ENCODE data around the gene SHISA9. TPM values are rescaled to one million over a fixed set of nuclear protein-coding genes. Genes with fewer than 3 reads are reported as not detected.

Gene SHISA9
- total and polyA plus RNA-seq, 4 donors: under 0.01 to 0.08 (median 0.07) TPM; not detected in 1

- no peak overlapping the region for H3K27ac ChIP-seq (ENCODE audit: low read depth in 1 of 2, low read length in 2 of 2)
- 92% methylated on average over 3 of the region's 3 CpGs for WGBS
- H3K4me1 ChIP-seq (ENCODE audit: control insufficient read depth in 4 of 4, insufficient read depth in 4 of 4, low read length in 3 of 4): no peaks in the 10 kb centered on the region
- H3K36me3 ChIP-seq (ENCODE audit: control insufficient read depth in 4 of 4, insufficient read depth in 3 of 4, low read depth in 1 of 4, low read length in 3 of 4): no peaks in the 10 kb centered on the region
- no peak for DNase-seq (ENCODE audit: low spot score)
- no peak overlapping the region for H3K4me3 ChIP-seq (ENCODE audit: low read depth in 1 of 3, low read length in 3 of 3)
- no peak overlapping the region for H3K9ac ChIP-seq (ENCODE audit: low read depth in 1 of 2, low read length in 2 of 2)
- H3K27me3 ChIP-seq (ENCODE audit: control insufficient read depth in 4 of 4, insufficient read depth in 4 of 4, low read length in 3 of 4): no peaks in the 10 kb centered on the region
- TF ChIP-seq YY1 (IDR thresholded peaks at IDR 0.05): no peak
- TF ChIP-seq EGR1 (IDR thresholded peaks at IDR 0.05; ENCODE audit: low read depth in 2 of 2): no peak
- TF ChIP-seq FOXA1 (IDR thresholded peaks at IDR 0.05): no peak
- TF ChIP-seq GABPA (IDR thresholded peaks at IDR 0.05 in 1 of 2, conservative IDR thresholded peaks at IDR 0.05 in 1 of 2): no peak
- TF ChIP-seq RAD21 (IDR thresholded peaks at IDR 0.05): no peak
- TF ChIP-seq JUND (IDR thresholded peaks at IDR 0.05): no peak
- no peak for TF ChIP-seq REST (IDR thresholded peaks at IDR 0.05)
- TF ChIP-seq CTCF (IDR thresholded peaks at IDR 0.05; ENCODE audit: low read depth, low read length, missing input control): no peak
- no peak for TF ChIP-seq ZBTB33 (IDR thresholded peaks at IDR 0.05)
- no peaks in the 10 kb centered on the region for H3K9me3 ChIP-seq (ENCODE audit: control insufficient read depth in 4 of 4, low read length in 3 of 4)
These were observed 246.9 kb downstream of the SHISA9 start for GRCh38 chr16:13148294-13148693.

GRCh38 chr16:13148836-13149235, 247.4 kb downstream of the SHISA9 start:
- Histone ChIP-seq H3K4me3 (ENCODE audit: low read depth in 1 of 3, low read length in 3 of 3) (no peak overlapping the region), H3K9me3 (ENCODE audit: control insufficient read depth in 4 of 4, low read length in 3 of 4) (no peaks in the 10 kb centered on the region), H3K9ac (ENCODE audit: low read depth in 1 of 2, low read length in 2 of 2) (no peak overlapping the region), H3K4me1 (ENCODE audit: control insufficient read depth in 4 of 4, insufficient read depth in 4 of 4, low read length in 3 of 4) (no peaks in the 10 kb centered on the region), H3K27me3 (ENCODE audit: control insufficient read depth in 4 of 4, insufficient read depth in 4 of 4, low read length in 3 of 4) (no peaks in the 10 kb centered on the region), H3K27ac (ENCODE audit: low read depth in 1 of 2, low read length in 2 of 2) (no peak overlapping the region), H3K36me3 (ENCODE audit: control insufficient read depth in 4 of 4, insufficient read depth in 3 of 4, low read depth in 1 of 4, low read length in 3 of 4) (no peaks in the 10 kb centered on the region)
- DNase-seq (ENCODE audit: low spot score): no peak
- 73% methylated on average over 3 of the region's 3 CpGs for WGBS
- TF ChIP-seq JUND (IDR thresholded peaks at IDR 0.05): no peak
- TF ChIP-seq ZBTB33 (IDR thresholded peaks at IDR 0.05): no peak
- no peak for TF ChIP-seq ATF3 (IDR thresholded peaks at IDR 0.05)
- TF ChIP-seq TAF1 (conservative IDR thresholded peaks at IDR 0.05): no peak
- no peak for TF ChIP-seq REST (IDR thresholded peaks at IDR 0.05)
- no peak for TF ChIP-seq NR2F2 (IDR thresholded peaks at IDR 0.05)
- no peak for TF ChIP-seq MAX (IDR thresholded peaks at IDR 0.05)
- no peak for TF ChIP-seq SP1 (IDR thresholded peaks at IDR 0.05)
- TF ChIP-seq CTCF (IDR thresholded peaks at IDR 0.05; ENCODE audit: low read depth, low read length, missing input control): no peak
- TF ChIP-seq HNF4A (conservative IDR thresholded peaks at IDR 0.05): no peak
- no peak for TF ChIP-seq GABPA (IDR thresholded peaks at IDR 0.05 in 1 of 2, conservative IDR thresholded peaks at IDR 0.05 in 1 of 2)
- no peak for TF ChIP-seq YY1 (IDR thresholded peaks at IDR 0.05)
- TF ChIP-seq FOXA1 (IDR thresholded peaks at IDR 0.05): no peak
